DMS79 (cell line): Measurements from ENCODE around the gene LYZL4.
A peak's percentile ranks its signal among the peaks of the same experiment; 100 is the strongest.

Experiments used
- DNase-seq: peaks from one replicate; lab custom pipeline; 2025; lab: John Stamatoyannopoulos, UW

Gene LYZL4, protein sequence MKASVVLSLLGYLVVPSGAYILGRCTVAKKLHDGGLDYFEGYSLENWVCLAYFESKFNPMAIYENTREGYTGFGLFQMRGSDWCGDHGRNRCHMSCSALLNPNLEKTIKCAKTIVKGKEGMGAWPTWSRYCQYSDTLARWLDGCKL

DNA sequence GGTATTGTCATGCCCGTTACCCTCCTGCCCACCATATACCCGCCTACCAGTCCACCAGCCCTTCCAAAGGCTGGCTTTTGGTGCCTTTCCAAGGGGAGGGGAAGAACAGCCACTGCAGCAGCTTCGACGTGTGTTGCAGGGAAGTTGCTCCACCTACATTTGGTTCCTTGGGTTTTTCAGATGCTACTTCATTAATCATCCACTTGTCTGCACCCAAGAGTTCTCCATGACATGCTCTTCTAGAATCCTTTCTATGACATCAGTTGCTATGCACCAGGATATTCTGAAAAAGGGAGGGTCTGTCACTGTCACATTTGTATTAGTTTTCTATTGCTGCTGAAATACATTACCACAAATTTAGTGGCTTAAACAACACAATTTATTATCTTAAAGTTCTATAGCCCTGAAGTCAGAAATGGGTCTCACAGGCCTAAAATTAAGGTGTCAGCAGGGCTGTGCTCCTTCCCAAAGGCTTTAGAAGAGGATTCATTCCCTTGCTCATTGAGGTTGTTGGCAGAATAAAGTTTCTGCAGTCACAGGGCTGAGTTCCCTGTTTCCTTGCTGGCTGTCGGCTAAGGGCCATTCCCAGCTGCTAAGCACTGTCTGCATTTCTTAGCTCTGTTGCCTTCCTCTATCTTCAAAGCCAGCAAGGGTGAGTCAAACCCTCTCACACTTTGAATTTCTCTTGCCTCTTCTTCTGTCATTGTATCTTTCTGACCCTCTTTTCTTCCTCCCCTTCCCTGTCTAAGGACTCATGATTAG lies at the start of gene LYZL4:
Gene LYZL4, minus strand, starts transcription at position 241 of the 762 bp plus-strand sequence. CDS start 3,359 bp downstream, outside the sequence.
- no peak for DNase-seq

DNA sequence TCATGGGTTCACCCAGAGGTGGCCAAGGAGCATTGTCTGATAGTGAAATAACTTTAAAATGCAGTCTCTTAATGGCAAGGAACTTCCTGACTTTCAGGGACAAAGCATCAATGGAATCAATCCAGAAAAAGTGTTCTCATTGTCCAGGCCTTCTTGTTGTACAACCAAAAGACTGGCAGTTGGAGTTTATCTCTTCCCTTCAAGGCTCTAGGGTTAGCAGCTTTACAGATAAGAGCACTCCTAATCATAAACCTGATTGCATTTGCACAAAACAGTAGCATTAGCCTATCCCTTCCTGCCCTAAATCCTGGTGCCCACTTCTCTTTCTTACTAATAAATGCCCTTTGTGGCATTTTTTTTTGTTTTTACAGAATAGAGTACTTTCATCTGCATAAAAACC lies 48.7 kb upstream of the LYZL4 start:
- DNase-seq: no peak

DNA sequence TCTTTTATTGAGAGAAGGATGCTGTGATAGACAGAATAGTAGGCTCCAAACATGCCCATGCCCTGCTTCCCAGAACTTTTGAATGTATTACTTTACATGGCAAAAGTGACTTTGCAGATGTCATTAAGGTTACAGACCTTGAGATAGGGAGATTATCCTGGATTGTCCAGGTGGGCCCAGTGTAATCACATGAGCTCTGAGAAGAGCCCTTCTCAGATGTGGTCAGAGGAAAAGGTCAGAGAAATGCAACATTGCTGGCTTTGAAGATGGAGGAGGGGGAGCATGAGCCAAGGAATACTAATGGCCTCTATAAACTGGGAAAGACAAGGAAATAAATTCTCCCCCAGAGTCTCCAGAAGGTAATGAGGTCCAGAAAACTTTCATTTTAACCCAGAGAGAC lies 45.8 kb upstream of the LYZL4 start:
- no peak for DNase-seq

DNA sequence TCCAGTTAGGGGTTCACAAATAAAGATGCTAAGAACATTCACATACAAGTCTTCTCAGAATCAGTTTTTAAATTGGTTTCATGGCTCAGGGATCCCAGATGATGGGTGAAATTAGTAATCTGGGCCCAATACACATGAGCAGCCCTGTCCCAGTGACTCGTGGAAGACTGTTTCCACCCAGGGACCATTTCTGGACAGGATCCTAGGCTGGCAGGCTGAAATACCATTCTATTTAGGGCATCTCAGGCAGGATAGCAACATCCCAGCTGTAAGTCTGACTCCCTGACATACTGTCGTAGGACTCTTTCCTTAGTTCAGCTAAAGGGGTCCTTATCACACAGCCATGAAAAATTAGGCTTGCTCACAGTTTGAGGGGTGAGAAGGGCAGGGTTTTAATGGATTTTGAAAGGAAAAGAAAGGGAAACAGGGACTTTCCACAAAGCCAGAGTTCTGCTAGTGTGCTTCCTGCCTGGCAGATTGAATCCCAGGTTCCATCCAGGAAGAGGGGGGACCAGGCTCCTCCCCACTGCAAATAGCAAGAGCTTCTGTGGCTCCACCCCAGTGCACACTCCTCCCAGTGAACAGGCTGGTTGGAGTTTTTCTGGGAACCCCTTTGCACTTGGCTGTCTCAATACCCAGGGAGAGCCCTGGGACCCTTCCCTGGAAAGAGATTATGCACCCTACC lies 41.3 kb upstream of the LYZL4 start:
- DNase-seq: no peak

DNA sequence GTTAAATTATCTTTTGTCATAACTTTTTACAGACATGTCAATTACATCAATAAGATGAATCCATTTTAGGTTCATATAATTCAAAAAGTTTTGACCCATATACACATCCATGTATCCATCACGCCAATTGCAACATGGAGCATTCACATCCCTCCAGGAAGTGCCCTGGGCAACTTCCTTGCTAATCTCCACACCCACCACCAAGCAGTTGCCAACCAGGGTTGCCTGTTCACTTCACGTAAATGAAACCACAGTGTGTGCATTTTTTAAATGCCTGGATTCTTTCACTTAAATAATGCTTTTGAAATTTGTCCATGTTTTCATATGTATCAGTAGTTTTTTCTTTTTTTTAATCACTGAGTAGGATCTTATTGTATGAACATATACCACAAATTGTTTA lies 40.7 kb upstream of the LYZL4 start:
- DNase-seq: no peak

DNA sequence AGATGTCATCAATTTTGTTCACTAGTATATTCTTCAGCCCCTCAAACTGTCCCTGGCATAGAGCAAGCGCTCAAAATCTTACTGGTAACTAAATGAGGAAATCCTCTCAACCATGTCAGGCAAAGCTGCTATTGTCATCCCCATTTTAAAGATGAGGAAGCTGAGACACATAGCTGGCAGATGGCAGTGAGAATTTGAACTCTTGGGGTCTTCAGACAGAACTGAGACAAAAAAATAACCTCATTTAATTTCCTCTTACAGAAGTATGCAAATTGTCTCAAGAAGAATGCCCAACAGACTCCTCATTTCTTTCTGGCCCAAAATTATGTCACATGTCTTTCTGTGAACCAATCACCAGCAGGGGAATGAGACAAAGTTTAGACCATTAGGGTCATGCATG lies 40.2 kb upstream of the LYZL4 start:
- DNase-seq: no peak

DNA sequence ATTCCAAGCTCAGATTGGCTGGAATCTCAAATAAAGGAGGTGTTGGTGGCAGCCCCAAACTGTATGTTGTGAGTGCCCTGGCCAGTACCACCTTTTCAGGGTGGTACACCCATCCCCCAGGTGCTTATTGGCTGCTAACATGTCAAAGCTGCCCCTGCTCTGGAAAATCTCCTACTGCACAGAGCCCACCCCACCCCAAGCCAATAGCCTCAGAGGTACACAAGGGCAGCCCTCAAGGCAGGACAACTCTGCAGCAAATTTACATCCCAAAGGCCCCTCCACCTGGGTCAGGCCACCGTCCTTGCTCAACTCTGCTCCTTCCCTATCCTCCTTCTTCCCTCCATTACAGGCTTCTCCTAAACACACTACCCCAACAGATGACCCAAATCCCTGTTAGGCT lies 37.1 kb upstream of the LYZL4 start:
- no peak for DNase-seq

DNA sequence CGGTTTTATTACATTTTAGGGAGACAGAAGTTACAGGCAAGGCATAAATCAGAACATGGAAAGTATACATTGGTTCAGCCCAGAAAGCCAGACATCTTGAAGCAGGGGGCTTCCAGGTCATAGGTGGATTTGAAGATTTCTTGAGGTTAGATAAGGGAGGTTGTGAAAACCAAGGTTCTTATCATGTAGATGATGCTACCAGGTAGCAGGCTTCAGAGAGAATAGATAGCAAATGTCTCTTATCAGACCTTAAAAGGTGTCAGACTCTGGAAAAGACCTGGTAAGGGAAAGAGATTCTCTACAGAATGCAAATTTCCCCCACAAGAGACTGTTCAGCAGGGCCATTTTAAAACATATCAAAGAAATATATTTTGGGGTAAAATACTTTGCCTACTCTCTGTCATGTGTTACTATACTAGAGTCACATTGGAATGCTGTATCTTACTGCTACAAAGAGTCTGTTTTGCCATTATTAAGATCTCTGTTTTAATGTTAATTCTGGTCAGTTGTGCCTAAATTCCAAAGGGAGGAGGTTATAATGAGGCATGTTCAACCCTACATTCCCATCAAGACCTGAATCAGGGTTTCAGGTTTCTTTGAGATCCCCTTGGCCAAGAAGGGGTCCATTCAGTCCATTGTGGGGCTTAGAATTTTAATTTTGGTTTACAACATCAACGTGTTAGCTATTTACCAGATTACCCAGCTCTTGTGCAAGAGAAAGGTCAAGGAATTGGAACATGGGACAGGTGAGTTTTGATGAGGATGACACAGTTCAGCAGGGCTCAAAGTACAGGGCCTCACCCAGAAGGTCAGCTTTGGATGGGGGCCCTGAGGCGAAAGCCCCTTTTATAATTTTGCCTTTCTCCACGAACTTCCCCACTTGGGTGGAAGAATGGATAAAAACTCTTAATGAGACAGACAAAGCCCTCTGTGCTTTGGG lies 36.0 kb upstream of the LYZL4 start:
- no peak for DNase-seq

DNA sequence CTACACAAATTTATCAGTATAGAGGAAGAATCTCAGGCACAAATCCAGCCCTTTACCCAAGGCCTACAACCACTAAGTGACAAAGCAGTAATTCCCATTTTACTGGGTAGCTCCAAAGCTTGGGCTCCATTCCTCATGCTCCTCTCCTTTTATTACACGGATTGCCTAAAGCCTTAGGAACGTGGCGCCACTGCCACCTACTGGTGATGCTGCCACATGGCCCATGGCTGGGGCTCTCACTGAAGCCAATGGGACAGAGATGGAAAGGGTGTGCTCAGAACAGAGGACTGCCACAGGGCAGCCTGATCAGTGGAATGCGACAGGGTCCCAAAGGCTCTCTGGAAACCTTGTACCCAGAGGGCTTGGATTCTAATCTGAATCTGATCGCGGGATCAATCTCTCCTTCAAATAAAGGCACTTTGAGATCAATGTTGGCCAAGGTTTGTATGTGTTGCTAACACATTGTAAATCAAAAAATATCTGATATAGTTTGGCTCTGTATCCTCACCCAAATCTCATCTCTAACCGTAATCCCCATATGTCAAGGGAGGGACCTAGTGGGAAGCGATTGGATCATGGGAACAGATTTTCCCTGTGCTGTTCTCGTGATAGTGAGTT lies 33.5 kb upstream of the LYZL4 start:
- DNase-seq: peak; percentile 0

DNA sequence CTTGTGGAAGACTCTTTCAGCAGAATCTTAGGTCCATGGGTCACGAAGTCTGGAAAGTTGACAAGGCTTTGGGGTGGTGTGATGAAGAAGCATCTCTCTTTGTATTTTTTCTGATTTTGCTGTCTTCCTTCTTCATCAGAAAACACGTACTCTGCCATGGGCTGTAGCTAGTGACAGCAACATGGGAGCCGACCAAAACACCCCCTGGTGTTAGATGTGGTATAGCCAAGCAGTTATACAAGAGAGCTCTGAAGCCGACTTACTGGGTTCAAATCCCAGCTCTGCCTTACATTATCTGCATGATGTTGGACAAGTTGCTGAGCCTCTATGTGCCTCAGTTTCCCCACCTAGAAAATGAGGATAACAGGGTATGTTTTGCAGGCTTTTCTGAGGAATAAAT lies 32.9 kb upstream of the LYZL4 start:
- no peak for DNase-seq

DNA sequence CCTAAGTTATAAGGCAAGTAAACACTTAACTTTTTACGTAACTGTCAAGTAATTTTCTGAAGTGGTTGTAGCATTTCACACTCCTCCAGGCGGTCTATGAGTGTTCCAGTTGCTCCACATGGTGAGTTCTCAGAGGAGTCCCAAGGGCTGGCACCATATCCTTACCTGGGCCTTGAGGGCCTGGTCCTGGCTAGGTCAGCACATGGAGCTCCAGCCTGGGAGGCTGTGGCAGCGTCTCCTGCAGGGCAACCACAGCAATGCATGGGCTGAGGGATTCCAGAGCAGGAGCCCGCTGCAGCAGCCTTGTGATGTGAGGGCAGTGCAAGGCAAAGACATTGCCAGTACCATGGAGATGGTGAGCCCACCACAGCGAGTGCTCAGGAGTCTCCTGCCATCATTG lies 32.2 kb upstream of the LYZL4 start:
- no peak for DNase-seq

DNA sequence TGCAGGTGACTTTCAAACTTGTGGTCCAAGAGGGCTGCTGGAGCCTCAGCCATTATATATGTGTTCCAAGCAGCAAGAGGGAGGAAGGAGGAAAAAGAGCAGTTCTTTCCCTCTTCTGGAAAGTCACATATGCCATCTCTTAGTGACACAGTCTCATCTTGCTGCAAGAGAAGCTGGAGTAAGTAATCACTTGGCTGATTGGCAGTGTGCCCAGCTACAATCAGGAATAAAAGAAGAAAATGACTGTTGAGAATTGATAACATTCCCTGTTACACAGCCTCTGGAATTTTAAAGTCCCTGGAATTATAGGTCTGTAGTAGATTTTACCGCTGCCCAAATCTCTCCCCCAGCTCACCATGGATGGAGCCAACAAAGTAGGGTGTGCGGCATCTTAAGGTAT lies 31.4 kb upstream of the LYZL4 start:
- DNase-seq: no peak

DNA sequence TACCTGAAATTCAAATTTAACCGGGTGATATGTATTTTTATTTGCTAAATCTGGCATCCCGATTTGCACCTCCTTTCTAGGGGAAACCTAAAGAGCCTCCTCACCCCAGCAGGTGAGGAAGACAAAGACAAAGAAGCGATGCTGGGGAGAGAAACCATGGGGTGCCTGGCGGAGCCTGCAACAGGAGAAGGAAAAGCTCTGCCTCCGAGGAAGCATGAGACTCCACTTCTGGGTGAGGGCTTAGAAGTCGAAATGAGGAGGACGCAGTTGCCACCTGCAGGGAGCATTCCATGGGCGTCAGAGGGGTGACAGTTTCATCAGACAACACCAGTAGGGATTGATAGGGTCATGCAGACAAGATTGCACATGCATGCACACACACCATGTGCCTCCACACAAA lies 30.5 kb upstream of the LYZL4 start:
- DNase-seq: no peak

DNA sequence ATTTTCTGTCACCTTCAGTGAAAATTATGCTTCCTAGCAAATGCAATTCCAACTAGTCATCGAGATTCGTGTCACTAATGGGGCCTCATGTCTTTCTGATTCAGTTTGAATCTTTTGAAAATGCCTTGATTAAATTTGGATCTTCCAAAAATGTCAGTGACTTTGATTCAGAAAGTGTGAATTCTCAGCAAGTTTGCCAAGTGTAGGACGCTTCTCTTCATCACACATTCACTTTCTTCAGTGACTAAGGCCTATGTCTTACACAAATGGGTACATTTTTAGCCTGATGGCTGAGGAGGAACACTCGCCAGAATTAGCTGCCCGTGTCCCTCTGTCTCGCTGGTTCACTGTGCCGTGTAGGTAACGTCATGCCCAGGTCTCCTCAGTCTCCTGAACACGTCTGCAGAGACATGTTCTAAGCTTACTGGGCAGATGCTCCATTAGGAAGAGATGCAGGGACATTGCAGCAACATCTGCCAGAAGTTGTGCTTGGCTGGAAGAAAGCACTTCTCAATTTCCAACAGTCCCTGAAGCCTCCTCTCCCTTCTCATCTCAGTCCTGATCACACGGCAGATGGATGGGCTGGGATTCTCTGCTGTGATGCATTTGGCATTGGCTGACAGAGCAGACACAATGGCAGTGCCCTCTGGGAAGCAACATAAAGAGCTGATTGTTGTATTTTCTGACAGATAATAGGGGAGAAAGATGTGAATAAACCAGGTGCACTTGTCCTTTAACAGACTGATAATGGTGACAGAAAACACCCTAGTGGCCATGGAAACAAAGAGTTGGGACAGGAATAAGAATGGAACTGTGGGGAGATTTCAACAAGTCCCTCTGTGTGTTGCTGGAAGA lies 29.1 kb upstream of the LYZL4 start:
- DNase-seq: no peak

DNA sequence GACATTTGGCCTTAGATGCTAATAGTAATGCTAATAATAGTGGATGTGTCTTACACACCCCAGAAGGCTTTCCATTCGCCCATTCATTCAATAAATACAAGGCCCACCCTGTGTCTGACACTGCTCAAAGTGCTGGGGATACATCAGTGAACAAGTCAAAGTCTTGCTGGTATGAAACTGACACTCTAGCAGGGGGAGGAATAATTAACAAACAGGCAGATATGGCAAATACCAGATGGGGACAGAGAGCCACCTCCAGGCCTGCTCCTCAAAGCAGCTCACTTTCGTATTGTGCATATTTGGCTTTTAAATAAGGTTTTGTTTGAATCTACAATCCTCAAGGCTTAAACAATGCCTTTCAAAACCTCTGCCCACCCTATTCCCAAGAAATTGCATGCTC lies 28.3 kb upstream of the LYZL4 start:
- no peak for DNase-seq

DNA sequence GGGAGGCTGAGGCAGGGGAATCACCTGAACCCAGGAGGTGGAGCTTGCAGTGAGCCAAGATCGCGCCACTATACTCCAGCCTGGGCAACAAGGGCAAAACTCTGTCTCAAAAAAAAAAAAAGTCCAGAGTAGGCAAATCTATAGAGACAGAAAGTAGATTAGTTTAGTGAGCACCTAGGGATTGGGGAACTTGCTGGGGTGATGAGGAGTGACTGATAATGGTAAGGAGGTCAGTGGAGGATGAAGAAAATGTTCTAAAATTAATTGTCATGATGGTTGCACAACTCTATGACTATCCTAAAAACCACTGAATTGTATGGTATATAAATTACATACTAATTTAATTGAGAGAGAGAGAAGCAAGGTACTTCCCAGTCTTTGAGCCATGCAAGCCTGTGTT lies 27.8 kb upstream of the LYZL4 start:
- DNase-seq: no peak

DNA sequence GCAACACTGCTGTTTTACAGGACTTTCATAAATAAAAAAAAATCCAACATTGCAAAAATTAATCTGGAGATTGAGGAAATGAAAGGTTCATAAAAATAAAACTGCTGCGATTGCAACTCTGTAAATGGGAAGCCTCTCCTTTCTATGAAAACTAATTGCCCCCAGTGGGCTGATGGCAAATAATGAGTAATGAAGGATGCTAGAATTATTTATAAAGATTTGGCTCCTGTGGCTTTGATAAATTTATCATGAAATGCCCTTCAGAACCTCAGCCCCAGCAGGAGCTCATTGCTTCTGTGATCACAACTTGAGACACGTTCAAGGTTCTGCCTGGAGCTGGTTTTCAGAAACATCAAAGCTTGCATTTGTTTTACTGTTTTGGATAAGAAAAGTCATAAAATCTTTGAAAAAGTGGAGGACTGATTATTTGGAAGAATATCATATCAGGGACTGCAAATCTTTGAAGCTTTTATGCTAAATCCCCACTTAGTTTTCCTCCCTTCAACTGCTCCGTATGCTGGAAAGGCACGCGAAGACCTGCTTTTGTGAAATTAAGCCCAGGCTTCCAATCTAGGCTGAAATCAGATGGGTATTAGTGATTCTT lies 24.5 kb upstream of the LYZL4 start:
- DNase-seq: no peak

DNA sequence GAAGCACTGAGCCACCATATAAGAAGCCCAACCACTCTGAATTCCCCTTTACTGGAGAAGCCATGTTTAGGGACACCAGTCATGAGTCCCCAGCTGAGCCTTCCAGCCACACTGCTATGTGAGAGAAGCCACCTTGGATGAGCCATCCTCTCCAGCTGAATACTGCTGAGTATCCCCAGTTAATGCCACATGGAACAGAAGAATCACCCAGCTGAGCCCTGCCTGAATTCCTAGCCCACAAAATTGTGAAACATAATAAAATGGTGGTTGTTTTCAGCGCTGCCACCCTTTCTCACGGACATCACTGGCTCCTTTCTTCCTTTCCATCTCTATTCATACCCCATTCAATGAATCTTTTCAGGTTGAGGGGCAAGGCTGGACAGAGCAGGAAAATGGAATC lies 22.1 kb upstream of the LYZL4 start:
- no peak for DNase-seq

DNA sequence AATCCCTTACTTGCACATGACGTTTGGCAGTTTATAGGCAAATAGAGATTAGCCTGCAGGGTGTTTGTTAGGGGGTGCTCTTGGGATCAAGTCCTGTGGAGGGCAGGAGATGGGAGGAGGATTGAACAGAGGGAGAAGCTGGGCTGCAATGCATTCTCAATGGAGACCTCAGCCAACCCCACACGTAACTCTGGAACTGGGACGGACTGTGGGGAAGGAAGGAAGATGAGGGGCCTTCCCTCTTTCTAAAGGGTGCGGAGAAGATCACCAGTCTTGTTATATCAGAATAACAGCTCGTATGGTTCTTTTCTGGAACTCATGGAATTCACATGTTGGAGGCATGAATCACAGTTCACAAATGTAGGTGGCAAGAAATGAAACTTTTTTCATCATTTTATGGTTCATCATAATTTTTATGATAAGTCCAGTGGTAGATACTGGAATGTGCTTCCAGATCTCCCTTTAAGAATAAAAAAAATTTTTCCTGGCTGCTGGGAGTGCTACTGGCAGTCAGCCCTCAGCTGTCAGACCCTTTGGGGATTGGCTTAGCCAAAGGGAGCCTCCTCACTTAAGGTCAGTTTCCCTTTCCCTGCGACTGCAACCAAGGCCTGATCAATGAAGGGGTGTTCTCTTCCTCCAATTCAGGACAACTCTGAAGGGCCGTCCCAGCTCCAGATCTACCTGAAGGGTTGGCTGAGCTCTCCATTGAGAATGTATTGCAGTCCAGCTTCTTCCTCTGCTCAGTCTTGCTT lies 20.5 kb upstream of the LYZL4 start:
- no peak for DNase-seq

DNA sequence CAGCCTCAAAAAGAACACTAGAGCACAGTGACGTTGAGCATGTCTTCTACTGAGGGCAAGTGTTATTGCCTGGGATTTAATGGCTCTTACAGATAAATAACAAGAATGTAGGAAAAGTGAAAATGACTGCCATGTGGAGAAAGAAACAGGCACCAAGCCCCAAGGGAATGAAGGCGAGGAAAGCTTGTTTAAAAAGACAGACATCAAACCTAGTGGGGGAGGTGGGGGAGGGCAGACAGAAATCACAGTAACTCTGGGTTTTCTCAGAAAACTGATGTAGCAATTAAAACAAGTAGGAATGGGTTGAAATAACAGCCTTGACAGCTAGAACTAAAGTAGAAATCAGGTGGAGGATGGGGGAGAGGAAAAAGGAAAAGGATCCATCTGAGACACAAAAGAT lies 18.4 kb upstream of the LYZL4 start:
- no peak for DNase-seq
